ENCODE results near the gene CAMK1D.

DNA sequence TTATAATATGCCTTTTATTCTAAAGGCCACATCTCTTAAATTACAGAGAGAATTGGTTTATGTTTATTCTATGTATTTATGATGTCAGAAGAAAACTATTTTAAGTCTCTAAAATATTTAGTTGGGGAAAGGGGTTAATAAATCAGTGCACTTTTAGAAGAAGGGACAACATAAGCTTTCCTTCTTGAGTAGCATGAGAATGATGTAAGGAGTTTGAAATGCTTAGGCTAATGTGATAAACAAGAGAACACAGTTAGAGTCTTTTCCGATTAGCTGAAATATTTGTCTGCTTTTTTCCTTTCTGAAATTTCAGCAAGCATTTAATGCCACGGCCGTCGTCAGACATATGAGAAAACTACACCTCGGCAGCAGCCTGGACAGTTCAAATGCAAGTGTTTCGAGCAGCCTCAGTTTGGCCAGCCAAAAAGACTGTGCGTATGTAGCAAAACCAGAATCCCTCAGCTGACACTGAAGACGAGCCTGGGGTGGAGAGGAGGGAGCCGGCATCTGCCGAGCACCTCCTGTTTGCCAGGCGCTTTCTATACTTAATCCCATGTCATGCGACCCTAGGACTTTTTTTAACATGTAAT, 476.0 kb downstream of the CAMK1D start:
- TF ChIP-seq POLR2AphosphoS5 (IDR thresholded peaks at IDR 0.05; ENCODE audit: insufficient read depth in 1 of 2, low read depth in 1 of 2) = no peak
- TF ChIP-seq POLR2A (IDR thresholded peaks at IDR 0.05) = no peak
